ENCODE measurements around the gene PAX8.

- TF ChIP-seq CTCF (conservative IDR thresholded peaks at IDR 0.05; ENCODE audit: low read depth, low read length) (no peak), EZH2phosphoT487 (IDR thresholded peaks at IDR 0.05; ENCODE audit: borderline replicate concordance, low read length) (no peak)
Measured at GRCh38 chr2:113232740-113233139, 46.0 kb downstream of the PAX8 start.
